ENCODE measurements around the gene CNTN5. TPM values are rescaled to one million over a fixed set of nuclear protein-coding genes. Genes with fewer than 3 reads are reported as not detected.

CNTN5 gene
- total RNA-seq, 1 experiment from 2014 or later = not detected

- Histone ChIP-seq H4K8ac (replicated peaks; ENCODE audit: insufficient read length, low read depth, low read length) (no peak overlapping the region), H3K23me2 (ENCODE audit: insufficient read length, low read depth, low read length, poor library complexity, severe bottlenecking) (no peaks in the 10 kb centered on the region), H3K9me3 (ENCODE audit: control insufficient read depth, low read depth, low read length) (no peaks in the 10 kb centered on the region), H3K23ac (ENCODE audit: insufficient read length, low read depth, low read length) (no peak overlapping the region), H4K20me1 (ENCODE audit: control insufficient read depth, insufficient read depth, insufficient read length) (no peaks in the 10 kb centered on the region), H4K5ac (ENCODE audit: insufficient read length, low read depth, low read length) (no peak overlapping the region), H3K4ac (ENCODE audit: low read depth, low read length) (no peak overlapping the region), H2BK15ac (ENCODE audit: low read depth, low read length) (no peak overlapping the region), H3K27me3 (ENCODE audit: insufficient read depth, low read length) (no peaks in the 10 kb centered on the region), H2BK20ac (ENCODE audit: low read depth, low read length, poor library complexity, severe bottlenecking) (no peak overlapping the region), H3K79me2 (ENCODE audit: insufficient read depth, low read length) (no peaks in the 10 kb centered on the region), H3K9ac (ENCODE audit: extremely low read depth, insufficient read length, low read length) (no peak overlapping the region), H4K91ac (ENCODE audit: insufficient read length, low read depth, low read length) (no peak overlapping the region), H3K56ac (ENCODE audit: insufficient read length, low read depth, low read length) (no peak overlapping the region), H2AFZ (ENCODE audit: low read length) (no peak overlapping the region), H2BK5ac (ENCODE audit: insufficient read length, low read length) (no peak overlapping the region), H2BK12ac (ENCODE audit: insufficient read length, low read depth, low read length) (no peak overlapping the region), H3K14ac (ENCODE audit: insufficient read depth, low read length) (no peak overlapping the region), H2BK120ac (ENCODE audit: low read depth, low read length, poor library complexity, severe bottlenecking) (no peak overlapping the region), H2AK5ac (ENCODE audit: insufficient read length, low read length) (no peak overlapping the region), H3K18ac (ENCODE audit: insufficient read length, low read depth, low read length) (no peak overlapping the region), H3K4me1 (ENCODE audit: insufficient read depth, low read length) (no peaks in the 10 kb centered on the region), H3K27ac (ENCODE audit: insufficient read length, low read depth, low read length) (no peak overlapping the region), H3K79me1 (ENCODE audit: insufficient read depth, low read depth, low read length, poor library complexity, severe bottlenecking) (no peaks in the 10 kb centered on the region), H3T11ph (ENCODE audit: low read length) (no peak overlapping the region), H3K4me2 (ENCODE audit: insufficient read depth, insufficient read length, low read length) (no peak overlapping the region)
- TF ChIP-seq CTCF (conservative IDR thresholded peaks at IDR 0.05) = no peak
- WGBS (ENCODE audit: extremely low coverage, insufficient read length, low lambda C conversion rate) = no CpG with 5 or more reads among the region's 2 CpGs
- no peaks in the 10 kb centered on the region for H3K36me3 Mint-ChIP-seq (ENCODE audit: insufficient read depth in 1 of 3, low read depth in 3 of 3)
- peaks cover 0 to 3% of the 10 kb centered on the region in 2 experiments; a peak in 1 of 4 replicates for H3K4me1 Mint-ChIP-seq
- no peak overlapping the region for H3K27ac Mint-ChIP-seq
- no peaks in the 10 kb centered on the region for H3K27me3 Mint-ChIP-seq (ENCODE audit: low read depth)
- H3K4me3 Mint-ChIP-seq = no peak overlapping the region
- H3K9me3 Mint-ChIP-seq = no peaks in the 10 kb centered on the region
- no peak for DNase-seq
Observed at GRCh38 chr11:99742501-99742900, 721.8 kb downstream of the CNTN5 start.
